ENCODE measurements around the gene MRPL12.

Gene MRPL12

DNA sequence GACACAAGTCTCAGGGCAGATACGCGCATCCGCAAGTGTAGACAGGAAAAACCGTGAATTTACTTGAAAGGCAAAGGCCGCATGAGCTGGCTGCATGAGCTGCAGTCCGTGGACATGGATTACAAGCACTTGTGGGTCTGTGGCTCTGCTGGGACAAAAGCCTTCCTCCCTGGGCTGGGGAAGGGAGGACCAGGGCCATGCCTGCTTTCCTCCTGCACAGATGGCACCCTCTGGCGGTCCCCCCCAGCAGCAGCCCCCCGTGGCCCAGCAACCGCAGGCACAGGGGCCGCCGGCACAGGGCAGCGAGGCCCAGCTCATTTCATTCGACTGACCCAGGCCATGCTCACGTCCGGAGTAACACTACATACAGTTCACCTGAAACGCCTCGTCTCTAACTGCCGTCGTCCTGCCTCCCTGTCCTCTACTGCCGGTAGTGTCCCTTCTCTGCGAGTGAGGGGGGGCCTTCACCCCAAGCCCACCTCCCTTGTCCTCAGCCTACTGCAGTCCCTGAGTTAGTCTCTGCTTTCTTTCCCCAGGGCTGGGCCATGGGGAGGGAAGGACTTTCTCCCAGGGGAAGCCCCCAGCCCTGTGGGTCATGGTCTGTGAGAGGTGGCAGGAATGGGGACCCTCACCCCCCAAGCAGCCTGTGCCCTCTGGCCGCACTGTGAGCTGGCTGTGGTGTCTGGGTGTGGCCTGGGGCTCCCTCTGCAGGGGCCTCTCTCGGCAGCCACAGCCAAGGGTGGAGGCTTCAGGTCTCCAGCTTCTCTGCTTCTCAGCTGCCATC is 1.7 kb upstream of the MRPL12 start:
- no peak for DNase-seq (ENCODE audit: low read depth in 2 of 2, low spot score in 1 of 2)

DNA sequence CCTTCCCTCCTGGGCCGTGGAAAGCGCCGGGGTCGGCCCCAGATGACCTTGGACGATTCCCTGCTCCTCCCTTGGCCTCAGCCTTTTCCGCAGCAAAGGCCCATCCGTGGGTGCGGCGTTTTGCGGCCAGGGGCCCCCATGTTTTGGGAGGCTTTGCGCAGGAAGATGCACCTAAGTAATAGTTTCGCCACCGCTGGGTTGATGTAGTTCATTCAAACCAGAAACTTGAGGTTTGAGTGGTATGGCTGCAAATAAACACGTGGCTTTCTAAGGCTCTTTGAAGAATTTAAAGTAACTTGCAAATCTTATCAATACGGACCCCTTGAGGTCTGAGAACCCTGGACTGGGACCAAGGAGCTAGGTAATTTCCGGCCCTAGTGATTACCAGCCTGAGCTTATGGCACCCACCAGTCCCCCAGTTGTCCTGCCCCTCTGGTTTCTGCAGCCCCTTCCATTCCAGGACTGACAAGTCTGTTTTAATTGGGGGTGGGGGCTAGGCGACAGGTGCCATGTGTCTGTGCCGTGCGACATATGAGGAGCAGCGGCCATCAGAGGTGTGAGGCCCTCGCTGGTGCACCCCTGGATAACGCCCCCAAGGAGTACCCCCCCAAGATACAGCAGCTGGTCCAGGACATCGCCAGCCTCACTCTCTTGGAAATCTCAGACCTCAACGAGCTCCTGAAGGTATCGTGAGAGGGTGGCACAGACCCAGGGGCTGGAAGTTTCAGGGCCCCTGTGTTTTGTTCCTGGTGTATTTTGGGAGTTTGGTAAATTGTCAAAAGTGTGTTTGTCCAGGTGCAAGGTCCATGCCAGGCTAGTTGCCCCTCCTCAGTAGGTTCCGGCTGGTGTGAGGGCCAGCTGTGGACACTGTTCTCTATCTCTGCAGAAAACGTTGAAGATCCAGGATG is 834 bp downstream of the MRPL12 start:
- no peak for DNase-seq (ENCODE audit: low read depth in 2 of 2, low spot score in 1 of 2)

DNA sequence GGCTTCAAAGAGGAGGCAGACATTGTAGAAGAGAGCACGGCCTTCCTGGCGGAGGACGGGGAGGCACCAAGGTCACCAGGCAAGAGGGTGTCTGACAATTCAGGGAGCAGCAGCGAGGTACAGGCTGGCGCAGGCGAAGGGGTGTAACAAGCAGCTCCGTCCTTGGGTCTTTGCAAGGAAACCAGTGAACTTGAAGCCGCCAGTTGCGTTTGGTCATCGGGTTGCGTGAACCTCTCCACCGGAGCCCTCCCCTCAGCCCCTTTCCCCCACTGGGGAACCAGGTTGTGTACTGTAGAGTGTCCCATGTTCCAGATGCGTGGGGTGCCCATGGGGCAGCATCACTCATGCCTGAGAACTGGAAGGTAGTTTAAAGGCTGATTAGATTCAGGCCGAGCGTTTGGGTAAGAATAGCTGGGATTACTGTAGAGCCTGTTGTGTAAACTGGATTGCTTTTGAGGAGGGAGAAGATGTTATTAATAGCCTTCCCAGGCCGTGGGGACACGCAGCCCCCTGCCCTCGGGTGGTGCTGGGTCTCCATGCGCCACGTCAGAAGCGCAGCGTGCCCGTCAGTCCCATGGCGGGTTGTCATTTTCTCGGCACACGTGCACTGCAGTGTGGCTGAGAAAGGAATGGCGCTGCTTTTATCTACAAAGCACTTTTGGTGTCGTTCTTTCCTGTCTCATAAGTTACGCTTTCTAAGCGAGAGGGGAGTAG is 2.5 kb downstream of the MRPL12 start:
- DNase-seq (ENCODE audit: low read depth in 2 of 2, low spot score in 1 of 2): no peak

DNA sequence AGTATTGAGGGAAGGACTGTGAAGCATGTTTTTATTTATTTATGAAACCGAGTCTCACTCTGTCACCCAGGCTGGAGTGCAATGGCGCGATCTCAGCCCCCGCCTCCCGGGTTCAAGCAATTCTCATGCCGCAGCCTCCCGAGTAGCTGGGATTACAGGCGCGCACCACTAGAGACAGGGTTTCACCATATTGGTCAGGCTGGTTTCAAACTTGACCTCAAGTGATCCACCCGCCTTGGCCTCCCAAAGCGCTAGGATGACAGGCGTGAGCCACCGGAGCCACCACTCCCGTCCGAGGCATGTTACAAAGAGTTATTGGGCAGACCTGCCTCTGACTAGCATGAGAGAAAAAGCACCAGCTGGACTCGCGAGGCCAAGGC is 3.1 kb downstream of the MRPL12 start:
- DNase-seq (ENCODE audit: low read depth in 2 of 2, low spot score in 1 of 2): no peak

DNA sequence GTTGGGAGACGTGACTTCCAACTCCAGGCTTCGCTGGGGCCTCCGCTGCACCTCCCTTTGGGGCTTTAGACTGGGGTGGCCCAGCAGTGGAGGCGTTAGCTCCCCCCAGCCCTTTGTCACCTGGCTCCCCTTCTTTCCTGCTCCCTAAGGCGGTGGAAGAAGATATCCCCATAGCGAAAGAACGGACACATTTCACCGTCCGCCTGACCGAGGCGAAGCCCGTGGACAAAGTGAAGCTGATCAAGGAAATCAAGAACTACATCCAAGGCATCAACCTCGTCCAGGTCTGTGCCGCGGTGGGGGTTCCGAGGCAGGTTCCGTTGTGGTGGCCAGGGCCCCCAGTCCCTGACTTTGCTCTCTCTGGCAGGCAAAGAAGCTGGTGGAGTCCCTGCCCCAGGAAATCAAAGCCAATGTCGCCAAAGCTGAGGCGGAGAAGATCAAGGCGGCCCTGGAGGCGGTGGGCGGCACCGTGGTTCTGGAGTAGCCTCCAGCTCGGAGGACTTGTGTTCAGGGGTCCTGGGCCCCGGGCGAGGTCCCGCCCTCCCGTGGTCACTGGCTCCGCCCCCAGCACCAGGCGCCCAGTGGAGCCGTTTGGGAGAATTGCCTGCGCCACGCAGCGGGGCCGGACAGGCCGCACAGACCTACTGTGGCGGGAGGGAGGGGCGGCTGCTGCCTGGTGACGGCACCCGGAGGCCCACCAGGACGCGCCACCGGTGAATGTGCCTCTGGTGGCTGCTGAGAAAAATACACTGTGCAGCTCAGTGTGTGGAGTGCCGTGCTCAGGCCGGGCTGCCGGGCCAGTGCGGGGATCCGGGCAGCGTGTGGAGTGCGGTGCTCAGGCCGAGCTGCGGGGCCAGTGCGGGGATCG is 3.8 kb downstream of the MRPL12 start:
- DNase-seq (ENCODE audit: low read depth in 2 of 2, low spot score in 1 of 2): no peak

DNA sequence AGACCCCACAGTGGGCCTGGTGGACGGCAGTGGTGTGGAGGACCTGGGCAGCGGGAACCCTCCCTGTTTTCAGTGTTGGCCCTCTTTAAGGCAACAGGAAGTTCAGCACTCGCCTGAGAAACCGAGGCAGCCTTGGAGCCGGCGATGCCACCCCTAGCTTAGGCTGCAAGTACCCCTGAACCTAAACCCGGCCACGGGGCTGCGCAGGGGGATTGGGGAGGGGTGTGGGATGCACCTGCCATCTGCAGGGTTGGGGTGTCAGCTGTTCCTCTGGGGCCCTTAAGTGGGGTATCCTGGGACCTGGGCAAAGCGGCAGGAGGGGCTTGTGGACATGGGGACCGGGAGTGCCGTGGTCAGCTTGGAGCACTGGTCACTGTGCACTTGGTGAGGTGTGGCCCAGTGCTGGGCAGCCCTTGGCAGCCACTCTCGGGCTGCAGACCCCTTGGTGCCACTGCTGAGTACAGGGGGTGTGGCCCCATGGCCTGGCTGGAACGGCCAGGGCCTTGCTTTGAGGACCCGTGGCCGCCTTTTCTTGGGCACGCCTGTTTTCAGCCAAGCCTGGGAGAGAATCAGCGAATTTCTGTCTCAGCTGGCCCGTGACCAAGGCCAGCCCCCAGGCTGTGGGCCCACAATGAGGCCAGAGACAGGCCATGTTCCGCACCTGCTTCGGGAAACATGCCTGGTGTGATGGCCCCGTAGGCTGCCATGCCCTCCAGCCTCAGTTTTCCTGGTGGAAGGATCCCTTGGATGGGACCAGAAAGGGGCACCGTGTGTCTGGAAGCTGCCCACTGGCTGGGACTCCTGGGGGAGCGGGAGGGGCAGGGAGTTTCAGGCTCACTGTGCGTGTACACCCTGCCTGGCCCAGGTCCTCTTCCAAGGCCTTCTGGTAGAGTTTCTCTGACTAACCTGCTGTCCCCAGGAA is 4.8 kb downstream of the MRPL12 start:
- no peak for DNase-seq (ENCODE audit: low read depth in 2 of 2, low spot score in 1 of 2)

DNA sequence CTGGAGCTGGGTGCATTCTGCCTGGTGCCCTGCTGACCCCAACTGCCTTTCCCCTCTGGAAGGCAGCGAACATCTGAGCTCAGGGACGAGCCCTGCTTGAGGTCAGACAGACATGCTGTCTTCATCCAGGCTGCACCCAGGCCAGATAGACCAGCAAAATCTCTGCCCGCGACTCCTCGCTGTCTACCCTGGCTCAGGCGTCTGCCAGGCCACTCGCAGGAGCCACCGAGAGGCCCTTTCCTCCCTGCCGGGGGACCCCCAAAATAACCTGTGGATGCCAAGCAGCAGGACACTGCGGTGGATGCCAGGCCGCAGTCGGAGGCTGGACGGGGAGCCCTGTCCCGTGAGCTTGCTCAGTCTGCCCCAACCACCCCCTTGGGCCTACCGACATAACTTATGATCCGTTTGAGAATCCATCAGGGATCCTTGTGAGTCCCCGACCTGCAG is 5.6 kb downstream of the MRPL12 start:
- DNase-seq (ENCODE audit: low read depth in 2 of 2, low spot score in 1 of 2): no peak

DNA sequence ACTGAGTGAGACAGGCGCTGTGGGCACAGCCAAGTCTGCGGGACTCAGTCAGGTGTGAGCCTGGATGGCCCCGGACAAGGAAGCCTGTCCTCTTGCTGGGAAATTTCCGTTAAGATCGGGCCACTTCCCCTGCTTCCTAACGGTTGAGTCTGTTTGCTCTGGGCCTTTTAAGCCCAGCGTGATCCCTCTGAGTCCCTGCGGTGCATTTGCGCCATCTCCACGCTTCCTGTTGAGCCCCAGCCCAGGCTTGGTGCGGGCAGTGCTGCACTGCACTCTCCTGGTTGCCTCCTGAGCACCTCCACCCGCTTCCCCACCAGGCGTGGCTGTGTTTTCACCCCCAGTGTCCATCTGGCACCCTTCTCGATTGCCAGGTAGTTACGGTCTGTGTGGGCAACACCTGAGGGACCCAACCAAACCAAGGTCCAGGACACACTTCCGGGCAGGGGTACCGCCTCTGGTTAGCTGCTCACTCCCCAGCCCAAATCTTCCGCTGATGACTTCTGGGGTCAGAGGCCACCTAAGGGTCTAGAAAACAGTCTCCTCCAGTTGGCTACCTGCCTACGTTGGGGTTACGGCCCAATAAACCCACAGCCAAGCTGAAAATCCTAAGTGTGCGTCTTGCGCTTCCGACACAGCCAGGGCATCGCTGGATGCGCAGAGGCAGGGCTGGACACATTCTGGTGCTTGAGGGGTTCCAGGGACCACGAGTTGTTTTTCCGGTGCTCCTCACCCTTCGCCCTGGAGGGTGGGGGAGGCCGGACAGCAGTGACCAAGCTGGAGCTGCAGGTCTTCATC is 7.5 kb downstream of the MRPL12 start:
- DNase-seq (ENCODE audit: low read depth in 2 of 2, low spot score in 1 of 2): no peak

DNA sequence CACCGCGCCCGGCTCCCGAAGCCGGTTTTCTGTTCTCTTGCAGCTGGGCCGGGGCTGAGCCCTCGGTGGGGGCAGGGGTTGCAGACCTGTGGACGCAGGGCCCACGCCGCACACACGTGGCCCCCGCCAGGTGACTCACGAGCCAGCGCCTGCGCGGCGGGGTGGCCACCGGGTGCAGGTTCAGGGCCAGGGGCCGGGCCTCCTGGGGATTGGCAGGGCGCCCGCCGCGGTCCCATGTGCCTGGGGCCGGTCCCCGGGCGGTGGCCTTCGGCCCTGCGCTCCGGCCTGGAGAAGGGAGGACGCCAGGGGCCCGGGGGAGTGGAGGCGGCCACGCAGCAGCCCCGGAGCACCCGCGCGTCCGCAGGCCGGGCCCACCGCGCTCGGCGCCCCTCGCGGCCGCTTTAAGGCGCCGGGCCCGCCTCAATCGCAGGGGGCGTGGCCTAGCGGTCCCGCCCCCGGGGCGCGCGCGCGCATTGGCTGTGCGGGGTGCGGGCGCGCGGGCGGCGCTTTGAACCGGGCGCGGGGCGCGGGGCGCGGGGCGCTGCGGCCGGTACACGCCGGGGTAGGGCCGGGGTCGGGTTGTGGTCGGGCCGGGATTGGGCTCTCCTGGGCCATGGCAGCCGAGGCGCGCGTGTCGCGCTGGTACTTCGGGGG is 8.8 kb downstream of the MRPL12 start, which contains the start of gene SLC25A10:
Gene SLC25A10, plus strand, starts transcription at position 471 of the 654 bp plus-strand sequence. Its CDS starts 143 bp downstream, at position 614.
- peak; percentile 49 to 58 for DNase-seq (ENCODE audit: low read depth in 2 of 2, low spot score in 1 of 2)

DNA sequence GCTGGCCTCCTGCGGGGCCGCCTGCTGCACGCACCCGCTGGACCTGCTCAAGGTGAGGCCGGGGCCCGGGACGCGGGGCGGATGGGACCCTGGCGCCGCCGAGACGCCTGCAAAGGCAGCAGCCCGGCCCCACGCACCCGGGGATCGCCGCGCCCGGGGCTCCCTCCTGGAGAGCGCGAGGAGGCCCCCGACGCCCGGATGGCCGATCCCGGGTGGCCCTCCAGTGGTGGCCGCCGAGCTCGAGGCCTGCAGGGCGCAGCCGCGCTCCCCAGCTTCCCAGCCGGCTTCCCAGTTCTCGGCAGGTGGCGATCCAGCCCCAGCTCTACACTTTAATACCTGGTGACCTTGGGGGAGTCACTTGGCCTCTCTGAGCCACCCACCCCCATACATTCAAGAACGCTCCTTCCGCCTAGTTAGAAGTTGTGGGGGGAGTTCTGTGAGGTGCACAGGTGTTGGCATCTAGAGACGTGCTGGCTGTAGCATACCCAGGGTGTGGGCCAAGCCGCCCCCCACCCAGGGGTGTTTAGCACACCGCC is 9.4 kb downstream of the MRPL12 start:
- DNase-seq (ENCODE audit: low read depth in 2 of 2, low spot score in 1 of 2): no peak

DNA sequence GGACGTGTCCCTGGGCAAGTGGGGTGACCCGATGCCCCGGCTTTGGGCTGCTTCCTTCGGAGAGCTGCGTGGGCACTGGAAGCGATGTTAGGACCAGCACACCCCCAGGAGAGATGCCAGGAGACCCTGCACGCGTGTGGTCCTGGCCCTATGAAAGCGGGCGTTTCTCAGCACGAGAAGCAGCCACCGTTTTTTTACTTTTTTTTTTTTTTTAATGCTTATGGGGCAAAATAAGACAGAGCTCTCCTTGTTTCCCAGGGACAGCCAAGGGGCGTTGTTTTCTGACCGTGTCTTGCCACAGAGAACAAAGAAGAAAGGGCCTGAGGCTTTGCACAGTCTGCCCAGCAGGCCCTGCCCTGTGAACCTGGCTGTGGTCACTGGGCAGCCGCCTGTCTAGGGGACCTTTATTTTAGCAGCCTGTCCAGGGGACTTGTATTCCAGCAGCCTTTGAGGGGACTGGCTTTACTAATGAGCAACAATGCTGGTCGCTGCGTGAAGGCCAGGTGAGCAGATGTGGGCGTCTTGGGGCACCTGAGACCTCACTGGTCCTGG is 9.9 kb downstream of the MRPL12 start:
- no peak for DNase-seq (ENCODE audit: low read depth in 2 of 2, low spot score in 1 of 2)

DNA sequence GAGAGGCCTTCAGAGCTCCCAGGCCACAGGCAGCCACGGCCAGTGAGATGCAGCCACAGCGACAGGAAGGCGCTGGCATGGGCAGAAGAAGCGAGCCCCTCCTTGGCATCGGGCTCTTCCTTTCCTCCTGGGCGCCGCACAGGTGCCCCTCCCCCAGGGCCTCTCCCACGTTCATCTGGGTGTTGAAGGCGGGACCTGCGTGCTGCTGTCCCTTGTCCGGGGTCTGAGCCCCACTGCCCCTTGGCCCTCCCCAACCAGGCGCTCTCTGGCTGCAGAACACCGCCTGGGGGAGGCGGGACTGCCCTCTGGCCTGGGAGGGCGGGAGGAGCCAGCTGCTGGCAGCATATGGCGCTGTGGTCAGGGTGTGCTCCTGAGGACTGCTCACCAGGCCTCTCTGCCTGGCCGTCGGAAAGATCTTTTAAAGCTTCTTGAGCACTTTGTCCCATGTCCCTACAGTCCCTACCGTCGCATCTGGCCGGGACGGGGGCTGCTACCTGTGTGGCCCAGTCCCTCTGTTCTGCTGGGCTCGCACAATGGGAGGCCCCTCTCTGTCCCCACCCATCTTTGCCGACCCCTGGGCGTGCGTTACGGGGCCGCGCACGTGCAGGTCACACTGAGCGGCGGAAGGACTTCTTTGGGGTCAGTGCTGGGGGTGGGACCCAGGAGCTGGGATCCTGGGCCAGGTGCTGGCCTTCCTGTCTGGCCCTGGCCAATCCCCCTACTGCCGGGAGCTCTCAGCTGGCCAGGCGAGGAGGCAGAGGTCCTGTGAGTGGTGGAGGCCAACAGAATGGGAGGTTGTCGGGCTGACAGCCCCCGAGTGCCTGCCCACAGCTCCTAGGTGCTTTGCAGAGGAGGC is 10.6 kb downstream of the MRPL12 start:
- no peak for DNase-seq (ENCODE audit: low read depth in 2 of 2, low spot score in 1 of 2)

DNA sequence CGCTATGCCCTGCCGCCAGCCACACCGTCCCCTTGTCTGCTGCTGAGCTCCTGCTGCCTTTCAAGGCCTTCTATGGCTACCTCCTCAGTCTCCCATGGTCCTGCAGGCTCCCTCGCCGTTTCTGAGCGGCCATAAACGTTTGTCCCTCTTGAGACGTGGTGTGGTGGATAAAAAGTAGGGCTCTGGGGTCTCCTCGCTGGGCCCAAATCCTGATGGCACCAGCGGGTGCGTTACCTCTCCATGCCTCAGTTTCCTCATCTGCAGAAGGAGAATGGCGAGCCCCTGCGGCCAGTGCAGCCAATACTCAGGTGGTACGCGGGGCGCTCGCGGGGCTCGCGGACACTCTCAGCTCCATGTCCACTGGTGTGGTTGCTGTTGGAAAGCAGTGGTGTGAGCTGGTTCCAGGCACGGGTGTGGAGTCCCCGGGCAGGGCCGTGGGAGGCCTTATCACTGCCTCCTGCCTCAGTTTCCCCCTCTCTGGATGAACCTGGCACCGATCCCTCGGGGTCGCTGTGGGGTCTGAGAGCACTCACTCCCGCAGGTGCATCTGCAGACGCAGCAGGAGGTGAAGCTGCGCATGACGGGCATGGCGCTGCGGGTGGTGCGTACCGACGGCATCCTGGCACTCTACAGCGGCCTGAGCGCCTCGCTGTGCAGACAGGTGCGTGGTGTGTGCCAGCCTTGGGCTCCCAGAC is 11.4 kb downstream of the MRPL12 start:
- no peak for DNase-seq (ENCODE audit: low read depth in 2 of 2, low spot score in 1 of 2)

DNA sequence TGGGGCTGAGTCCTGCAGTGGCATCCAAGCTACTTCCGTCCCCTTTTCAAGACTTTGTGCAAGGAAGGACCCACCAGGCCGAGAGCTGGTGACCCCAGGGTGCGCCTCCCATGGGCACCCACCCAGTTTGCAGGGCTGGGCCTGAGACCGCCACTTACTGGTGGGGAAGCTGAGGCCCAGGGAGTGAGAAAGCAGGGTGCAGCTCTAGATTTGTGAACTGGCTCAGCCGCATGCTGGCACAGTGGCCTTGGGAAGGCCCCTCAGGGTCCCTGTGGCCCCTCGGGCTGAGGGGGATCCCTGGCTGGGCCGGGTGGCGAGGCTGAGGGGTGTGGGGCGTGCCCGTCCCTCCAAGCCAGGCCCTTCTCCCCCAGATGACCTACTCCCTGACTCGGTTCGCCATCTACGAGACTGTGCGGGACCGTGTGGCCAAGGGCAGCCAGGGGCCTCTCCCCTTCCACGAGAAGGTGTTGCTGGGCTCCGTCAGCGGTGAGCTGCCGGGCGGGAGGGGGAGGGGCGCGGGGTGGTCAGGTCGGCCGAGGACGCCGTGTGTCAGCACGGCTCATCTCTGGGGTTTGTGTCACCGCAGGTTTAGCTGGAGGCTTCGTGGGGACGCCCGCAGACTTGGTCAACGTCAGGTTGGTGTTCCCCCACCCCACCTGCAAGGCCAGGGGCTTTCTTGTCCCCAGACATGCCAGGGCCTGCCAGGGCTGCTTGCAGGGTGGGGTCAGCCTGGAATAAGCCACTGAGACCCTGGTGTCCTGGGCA is 12.1 kb downstream of the MRPL12 start:
- DNase-seq (ENCODE audit: low read depth in 2 of 2, low spot score in 1 of 2): no peak

Data from stimulated activated CD8-positive, alpha-beta memory T cell treated with anti-CD3 and anti-CD28 coated beads, Interleukin-4, amount 100 ng/mL, for 1 hour (primary cell).